ENCODE results near the gene XKR3.
"Not testable (repeated sequence)": the region's sequence is repeated elsewhere in the genome, so short reads cannot be mapped to it uniquely, and the experiment has no call there.

XKR3 gene

GRCh38 chr22:16824716-16825687 is at the start of gene XKR3:
Gene XKR3, minus strand, starts transcription at chr22:16825411. Its CDS starts 17,338 bp downstream, at chr22:16808073.
- DNase-seq (ENCODE audit: low spot score): no peak

- DNase-seq (ENCODE audit: low spot score): not testable (repeated sequence)
These were observed 44.4 kb upstream of the XKR3 start for GRCh38 chr22:16869640-16870039.

GRCh38 chr22:16866167-16866566 is 41.0 kb upstream of the XKR3 start:
- no peak for DNase-seq (ENCODE audit: low spot score)

- DNase-seq (ENCODE audit: low spot score): not testable (repeated sequence)
These were observed 31.6 kb upstream of the XKR3 start for GRCh38 chr22:16856851-16857250.

GRCh38 chr22:16854631-16855030 is 29.4 kb upstream of the XKR3 start:
- DNase-seq (ENCODE audit: low spot score): no peak

GRCh38 chr22:16851268-16851996 is 26.2 kb upstream of the XKR3 start:
- DNase-seq (ENCODE audit: low spot score): not testable (repeated sequence)

GRCh38 chr22:16847271-16847670 is 22.1 kb upstream of the XKR3 start:
- no peak for DNase-seq (ENCODE audit: low spot score)

GRCh38 chr22:16845881-16846280 is 20.7 kb upstream of the XKR3 start:
- no peak for DNase-seq (ENCODE audit: low spot score)

- DNase-seq (ENCODE audit: low spot score): no peak
These were observed 20.3 kb upstream of the XKR3 start for GRCh38 chr22:16845465-16845864.

- no peak for DNase-seq (ENCODE audit: low spot score)
These were observed 19.3 kb upstream of the XKR3 start for GRCh38 chr22:16844529-16844928.

- no peak for DNase-seq (ENCODE audit: low spot score)
These were observed 12.9 kb upstream of the XKR3 start for GRCh38 chr22:16838073-16838472.

GRCh38 chr22:16834971-16835370 is 9.8 kb upstream of the XKR3 start:
- no peak for DNase-seq (ENCODE audit: low spot score)

- no peak for DNase-seq (ENCODE audit: low spot score)
These were observed 6.0 kb upstream of the XKR3 start for GRCh38 chr22:16831257-16831656.

- no peak for DNase-seq (ENCODE audit: low spot score)
These were observed 4.8 kb upstream of the XKR3 start for GRCh38 chr22:16829985-16830384.

GRCh38 chr22:16828876-16829275 is 3.7 kb upstream of the XKR3 start:
- DNase-seq (ENCODE audit: low spot score): no peak

GRCh38 chr22:16827506-16827905 is 2.3 kb upstream of the XKR3 start:
- DNase-seq (ENCODE audit: low spot score): no peak

GRCh38 chr22:16819249-16819648 is 6.0 kb downstream of the XKR3 start:
- DNase-seq (ENCODE audit: low spot score): no peak

GRCh38 chr22:16818538-16818937 is 6.7 kb downstream of the XKR3 start:
- DNase-seq (ENCODE audit: low spot score): no peak

- DNase-seq (ENCODE audit: low spot score): no peak
These were observed 10.1 kb downstream of the XKR3 start for GRCh38 chr22:16815073-16815472.

GRCh38 chr22:16810188-16810802 is 14.9 kb downstream of the XKR3 start:
- DNase-seq (ENCODE audit: low spot score): no peak

- no peak for DNase-seq (ENCODE audit: low spot score)
These were observed 16.5 kb downstream of the XKR3 start for GRCh38 chr22:16808744-16809143.

- DNase-seq (ENCODE audit: low spot score): no peak
These were observed 18.1 kb downstream of the XKR3 start for GRCh38 chr22:16807109-16807508.

- no peak for DNase-seq (ENCODE audit: low spot score)
These were observed 18.8 kb downstream of the XKR3 start for GRCh38 chr22:16806401-16806800.

Data from AG08395 (cell line).